HG02759 (cell line): Measurements from ENCODE around the gene FOXS1.

Experiments
- ATAC-seq: cut with Tn5 transposase; IDR thresholded peaks from one replicate; pipeline ENCODE4 v1.9.1; 2021; ENCODE audit warnings: mild to moderate bottlenecking, moderate library complexity; ENCODE audit not compliant: unreplicated experiment

FOXS1 gene

DNA sequence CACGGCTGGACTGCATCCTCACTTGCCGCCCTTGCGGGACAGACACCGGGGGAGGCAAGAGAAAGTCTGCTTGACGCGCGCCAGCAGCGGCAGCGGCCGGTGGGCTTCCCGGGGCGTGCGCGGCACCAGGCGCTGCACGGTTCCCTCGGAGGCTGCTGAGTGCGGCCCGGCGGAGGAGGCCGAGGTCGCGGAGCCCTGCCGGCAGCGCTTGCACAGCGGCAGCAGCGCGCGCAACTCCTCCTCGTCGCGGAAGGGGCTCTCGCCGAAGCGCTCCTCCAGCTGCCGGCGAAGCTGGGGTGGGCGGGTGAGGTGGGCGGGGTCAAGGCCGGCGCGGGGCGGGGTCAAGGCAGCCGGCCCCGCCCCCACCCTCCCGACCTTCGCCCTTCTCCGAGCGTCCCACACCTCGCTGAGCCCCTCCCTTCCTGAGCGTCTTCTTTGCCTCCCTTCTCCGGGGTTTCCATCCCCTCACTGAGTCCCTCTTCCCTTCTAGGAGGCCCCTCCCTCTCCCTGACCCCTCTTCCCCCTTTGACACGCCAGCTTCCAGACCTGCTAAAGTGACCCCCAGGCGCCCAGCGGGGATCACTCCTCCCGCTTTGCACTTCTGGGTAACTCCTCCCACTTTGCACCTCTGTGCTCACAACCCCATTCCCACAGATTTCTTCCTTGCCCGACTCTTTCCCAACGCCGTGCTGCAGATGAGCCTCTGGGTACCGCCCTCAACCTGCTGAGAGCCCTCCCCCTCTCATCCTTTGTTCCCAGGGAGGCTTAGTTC, 16.2 kb upstream of the FOXS1 start:
- ATAC-seq = peak; percentile 74

DNA sequence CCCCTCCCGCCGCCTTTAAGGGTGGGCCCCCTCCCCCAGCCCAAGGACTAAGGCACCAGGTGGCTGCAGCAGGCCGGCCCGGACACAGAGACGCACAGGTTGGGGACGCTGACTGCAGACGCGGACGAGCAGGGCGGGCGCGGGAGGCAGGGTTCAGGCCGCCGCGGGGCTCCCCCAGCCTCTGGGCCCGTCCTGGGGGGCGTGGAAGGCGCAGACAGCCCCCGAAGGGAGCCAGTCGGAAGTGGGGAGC, 15.7 kb upstream of the FOXS1 start:
- peak; percentile 48 for ATAC-seq

DNA sequence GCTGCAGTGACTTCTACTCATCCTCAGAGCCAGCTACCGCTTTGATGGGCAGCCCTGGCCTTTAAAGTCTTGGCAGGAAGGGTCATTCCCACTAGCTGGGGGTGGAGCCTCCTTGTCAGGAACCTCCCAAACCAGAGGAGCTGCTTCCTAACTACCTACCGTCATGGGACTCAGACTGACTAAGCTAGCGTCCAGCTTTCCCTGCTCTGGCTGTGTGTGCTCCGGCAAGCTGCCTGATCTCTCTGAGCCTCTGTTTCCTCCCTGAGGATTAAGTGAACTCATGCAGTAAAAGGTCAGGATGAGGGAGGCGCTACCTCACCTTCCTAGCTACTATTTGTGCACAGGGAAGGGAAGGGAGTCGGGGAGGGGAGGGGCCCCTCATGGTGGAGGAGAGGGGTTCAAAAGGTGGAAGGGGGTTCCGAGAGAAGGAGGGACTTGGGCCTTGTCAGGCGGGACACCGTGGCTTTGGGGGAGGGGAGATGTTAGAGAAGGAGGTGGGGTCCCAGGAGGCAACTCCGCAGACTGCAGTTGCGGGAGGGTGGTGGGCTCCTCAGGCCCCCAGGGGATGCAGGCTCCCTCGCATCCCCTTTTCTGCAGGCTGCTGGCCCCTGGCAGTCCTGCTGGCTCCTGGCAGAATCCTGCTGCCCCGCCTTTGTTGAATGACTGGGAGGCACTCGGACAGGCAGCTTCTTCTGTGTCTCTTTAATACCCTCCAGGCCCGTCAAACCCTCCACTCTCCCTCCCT, 15.2 kb upstream of the FOXS1 start:
- no peak for ATAC-seq

DNA sequence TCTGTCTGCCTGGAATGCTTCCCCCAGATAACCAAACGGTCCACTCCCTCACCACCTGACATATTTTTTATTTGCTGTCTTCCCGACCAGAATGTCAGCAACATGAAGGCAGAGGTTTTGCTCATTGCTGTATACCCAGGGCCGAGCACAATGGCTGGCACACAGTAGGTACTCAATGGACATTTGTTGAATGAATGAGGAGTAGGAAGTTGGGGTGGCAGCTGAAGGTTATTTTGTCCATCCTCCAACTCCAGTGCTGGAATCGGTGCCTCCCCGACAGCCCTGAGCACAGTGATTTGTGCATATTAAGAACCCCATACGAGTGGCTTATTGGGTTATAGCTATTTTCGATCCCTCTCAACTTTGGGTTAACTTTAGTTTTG, 14.6 kb upstream of the FOXS1 start:
- no peak for ATAC-seq

DNA sequence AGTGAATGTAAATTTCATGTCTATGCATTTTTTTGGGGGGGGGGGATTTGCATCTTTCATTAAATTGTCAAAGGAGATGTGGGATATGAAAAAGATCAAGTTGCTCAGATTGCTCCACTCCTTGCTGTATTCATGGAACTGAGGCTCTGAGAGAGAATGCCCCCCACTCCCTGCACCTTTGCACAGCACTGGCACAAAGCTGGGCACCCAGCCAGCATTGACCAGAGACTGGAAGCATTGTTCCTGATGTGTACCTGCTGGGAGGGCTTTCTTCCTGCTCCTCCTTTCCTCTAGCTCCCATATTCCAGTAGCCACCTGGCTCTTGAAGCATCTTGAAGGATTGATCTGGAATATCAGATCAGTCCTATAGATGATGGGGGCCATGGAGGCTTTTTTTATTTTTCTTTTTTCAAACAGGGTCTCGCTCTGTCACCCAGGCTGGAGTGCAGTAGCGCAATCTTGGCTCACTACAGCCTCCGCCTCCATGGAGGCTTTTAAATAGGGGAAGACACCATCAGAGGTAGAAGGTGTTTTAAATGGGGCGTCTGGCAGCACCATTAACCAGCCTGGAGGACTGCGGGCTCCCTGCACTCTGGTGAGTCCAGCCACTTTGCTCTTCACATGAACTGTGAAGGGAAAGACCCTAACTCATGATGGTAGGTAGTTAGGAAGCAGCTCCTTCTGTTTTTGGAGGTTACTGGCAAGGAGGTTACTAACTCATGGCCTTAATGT, 14.0 kb upstream of the FOXS1 start:
- ATAC-seq = no peak

DNA sequence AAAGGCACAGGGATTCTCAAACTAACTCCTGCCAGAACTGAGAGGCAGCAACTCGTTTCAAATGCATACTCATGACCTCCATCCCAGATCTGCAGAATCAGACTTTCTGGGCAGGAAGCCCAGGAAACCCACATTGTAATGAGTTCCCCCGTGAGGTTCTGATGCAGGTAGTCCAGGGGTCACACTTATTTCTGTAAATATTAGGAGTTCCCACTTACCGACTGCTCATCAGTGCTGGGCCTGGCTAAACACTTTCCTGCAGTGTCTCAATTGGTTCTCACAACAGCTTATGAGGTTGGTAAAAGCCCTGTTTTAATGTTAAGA, 13.3 kb upstream of the FOXS1 start:
- ATAC-seq = no peak

DNA sequence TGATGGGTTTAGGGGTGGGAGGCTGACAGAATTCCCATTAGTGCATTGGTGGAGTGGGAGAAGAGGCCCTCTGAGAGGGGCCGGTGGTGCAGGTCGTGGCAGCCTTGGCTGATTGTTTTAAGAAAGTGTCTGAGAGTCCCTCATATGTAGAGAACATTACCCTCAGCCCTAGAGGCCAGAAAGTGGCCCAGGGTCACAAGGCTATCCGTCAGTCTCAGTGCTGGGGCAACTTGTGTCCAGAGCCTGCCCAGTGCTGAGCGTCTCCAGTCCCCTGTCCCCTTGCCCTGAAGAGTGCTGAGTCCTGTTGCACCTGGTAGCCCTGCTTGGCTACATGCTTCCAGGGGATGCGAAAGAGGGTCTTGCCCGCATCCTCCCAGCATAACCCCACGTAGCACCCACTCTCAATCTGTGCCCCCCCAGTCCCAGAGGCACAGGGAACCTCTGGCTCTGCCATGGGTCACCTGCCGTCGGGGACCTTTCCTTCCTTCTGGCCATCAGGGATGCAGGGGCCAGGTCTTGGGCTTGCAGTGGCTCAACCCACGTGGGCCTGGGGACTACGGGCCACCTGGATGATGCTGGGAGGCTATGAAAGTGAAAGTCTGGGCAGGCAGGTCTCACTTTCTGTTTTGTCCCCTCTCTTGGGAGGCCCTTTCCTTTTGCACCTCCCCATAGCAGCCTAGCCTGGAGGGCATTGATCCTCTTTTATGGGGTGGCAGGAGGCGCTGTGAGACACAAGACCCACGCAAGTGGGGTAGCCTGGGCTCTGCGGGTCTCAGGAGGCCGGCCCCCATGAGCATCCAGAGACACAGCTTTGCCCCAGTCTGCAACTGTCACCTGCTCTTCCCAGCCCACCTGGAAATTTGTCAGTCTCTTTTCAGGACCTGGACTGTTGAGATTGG, 12.7 kb upstream of the FOXS1 start:
- peak; percentile 57 for ATAC-seq

DNA sequence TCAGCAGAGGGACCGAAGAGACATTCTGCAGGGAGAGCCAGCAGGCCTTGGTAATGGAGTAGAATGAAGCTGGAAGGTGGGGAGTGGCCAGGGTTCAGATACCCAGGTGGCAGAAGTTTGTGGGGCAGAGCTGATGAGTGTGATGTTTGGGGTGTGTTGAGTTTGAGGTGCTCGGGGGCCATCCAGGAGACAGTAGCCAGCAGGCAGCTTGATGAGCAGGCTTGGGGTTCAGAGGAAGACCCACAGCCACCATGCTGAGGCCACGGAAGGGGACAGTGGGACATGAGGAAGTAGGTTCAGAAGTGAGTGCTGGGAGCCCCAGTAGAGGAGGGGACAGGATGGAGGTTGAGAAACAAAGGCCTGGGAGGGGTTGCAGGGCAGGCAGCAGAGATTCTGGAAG, 11.1 kb upstream of the FOXS1 start:
- no peak for ATAC-seq

DNA sequence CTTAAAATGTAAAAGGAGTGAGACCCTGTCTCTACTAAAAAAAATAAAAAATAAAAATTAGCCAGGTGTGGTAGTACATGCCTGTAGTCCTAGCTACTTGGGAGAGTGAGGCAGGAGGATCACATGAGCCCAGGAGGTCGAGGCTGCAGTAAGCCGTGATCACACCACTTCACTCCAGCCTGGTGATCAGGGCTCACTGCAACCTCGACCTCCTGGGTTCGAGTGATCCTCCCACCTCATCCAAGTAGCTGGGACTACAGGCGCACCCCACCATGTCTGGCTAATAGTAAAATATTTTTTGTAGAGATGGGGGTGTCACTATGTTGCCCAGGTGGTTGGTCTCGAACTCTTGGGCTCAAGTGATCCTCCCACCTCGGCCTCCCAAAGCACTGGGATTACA, 8.1 kb upstream of the FOXS1 start:
- no peak for ATAC-seq

DNA sequence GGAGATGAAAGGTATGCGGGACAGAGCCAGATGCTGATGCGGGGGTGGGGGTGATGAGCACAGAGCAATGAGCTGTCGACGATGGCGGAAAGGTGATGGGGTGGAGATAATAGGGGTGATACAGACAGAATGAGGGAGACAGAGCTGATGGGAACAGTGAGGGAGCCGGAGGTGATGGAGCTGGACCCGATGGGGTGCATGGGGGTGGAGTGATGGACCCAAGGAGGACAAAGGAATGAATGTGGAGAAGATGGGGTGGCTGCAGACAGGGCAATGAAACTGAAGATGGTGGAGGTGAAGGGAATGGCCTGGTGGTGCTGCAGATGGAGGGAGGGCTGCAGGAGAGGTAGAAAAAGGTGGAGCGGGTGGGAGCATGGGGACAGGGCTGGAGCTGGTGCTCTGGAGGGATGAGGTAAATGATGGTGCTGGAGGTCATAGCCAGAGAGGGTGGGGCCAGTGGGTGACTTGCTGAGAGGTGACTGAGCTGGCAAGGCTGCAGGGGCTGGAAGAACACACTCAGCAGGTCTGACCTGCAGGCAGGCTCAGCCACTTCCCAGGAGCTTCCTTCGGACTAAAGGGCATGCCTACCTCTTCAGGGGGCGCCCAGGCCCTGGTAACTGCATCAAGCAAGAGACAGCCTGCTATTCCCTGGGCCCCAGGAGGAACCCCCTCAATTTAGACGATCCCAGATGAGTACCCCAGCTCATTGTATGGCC, 6.0 kb upstream of the FOXS1 start:
- ATAC-seq = no peak

DNA sequence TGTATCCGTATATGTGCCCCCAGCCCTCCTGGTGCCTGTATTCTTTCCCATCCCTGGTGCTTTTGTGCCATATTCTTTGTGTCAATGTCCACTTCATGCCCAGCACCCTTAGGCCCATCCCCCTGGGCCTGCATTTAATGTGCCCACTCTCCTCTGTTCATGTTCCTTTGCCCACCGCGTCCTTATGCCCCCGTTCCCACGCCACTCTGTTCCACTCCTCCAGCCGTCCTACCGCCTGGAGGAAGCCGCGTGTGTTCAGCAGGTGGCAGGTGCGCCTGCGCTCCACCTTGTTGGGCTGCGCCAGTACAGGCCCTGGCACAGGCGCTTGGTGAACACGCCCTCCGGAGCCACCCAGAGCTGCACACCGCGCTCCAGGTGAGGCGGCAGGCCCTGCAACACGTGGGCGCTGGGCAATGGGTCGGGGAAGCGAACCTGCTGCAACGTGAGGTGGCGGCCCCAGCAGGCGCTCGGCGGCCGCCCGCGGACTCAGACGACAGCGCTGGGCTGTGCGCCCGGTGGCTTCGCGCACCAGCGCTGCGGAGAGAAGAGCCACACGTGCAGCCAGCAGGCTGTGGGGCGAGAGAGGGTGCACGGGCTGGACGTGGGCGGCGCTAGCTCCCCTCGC, 4.0 kb upstream of the FOXS1 start:
- no peak for ATAC-seq

DNA sequence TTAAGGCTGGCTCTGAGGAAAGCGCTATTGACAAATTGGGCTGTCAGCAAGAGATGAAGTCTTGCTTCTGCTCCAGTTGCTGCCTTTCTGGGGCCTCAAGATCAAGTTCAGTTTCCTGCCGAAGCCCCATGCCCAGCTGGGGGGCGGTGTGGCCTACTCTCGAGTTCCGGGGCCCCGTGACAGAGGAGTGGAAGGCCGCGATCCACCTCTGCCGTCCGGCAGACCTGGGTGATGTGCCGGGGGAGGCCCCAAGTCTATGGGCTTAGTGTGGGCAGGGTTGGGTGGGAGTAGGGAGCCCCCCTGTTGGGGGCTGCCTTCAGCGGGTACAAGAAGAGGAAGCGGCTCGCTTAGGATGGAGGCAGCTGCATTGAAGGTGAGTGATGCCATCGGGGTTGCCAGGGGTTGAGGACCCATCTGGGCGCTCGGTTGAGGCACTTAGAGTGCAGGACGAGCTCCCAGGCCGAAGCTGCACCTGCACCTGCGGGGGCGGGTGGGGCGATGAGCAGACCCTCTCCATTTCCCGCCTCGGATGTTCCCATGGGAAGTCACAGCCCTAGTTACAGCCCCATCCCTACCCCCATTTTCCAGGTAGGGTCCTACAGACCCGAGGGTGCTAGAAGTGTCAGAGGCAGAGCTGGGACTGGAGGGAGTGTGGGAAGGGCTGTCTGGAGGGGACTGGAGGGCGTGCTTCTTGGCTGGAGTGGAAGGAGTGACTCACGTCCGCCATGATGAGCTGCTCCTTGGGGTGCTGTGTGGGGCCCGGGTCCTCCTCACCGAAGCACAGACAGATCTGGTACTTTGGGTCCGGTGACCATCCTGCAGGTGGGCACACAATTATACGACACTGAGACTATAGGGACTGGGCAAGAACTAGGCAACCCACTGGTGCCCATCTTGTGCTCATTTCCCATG, 2.9 kb upstream of the FOXS1 start:
- no peak for ATAC-seq

DNA sequence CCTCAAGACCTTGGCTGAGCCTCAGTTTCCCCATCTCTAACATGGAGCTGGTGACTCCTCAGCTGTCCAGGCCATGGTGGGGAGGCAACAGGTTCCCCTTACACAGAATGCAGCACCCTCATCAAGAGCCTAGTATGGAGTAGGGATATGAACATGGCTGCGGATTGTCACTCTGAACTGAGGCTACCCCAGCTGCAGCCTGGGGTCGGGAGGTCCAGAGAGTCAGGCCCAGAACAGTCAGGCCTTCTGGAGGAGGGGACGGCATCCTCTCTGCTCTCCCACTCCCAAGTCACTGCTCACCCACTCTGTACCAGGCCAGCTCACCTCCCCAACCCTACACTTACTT, 1.4 kb upstream of the FOXS1 start:
- ATAC-seq = no peak

DNA sequence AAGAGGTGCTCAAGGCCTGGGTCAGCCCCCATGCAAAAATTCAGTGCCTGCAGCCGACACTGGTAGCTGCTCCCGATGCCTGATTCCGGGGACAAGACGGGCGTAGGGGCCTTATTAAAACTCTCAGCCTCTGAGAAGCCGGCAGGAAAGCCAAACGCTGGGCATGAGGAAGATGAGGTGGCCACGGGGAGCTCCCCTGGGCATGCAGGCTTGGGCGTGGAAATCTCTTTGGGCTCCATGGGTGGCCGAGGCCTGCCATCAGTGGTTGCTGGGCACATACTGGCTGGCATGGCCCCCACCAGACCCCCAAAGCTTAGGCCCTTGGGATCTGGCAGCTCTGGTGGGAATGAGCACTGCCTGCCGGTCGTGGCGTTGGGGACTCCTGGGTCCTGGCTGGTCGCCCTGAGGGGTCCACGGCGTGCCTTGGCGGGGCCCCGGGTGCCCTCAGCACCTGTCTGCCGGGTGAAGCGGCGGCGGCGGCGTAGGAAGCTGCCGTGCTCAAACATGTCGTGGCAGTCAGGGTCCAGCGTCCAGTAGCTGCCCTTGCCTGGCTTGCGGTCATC, 586 bp downstream of the FOXS1 start:
- no peak for ATAC-seq

DNA sequence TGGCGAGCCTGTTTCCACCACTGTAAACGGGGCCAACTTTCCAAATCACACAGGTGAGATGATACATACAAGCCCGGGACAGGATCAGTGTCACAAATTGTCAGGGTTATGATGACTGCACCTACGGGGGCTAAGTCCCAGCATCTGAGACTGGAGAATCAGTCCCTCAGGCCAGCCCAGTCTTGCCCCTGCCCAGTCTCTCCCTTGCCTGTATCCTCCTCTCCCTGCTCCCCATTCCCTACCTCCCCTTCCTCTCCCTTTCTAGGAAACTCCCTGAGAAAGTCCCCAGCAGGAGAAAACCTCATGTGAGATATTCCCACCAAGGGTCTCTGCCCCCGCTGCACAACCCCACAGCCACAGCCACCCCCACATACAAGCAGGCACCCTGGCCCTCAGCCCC, 1.5 kb downstream of the FOXS1 start:
- no peak for ATAC-seq

DNA sequence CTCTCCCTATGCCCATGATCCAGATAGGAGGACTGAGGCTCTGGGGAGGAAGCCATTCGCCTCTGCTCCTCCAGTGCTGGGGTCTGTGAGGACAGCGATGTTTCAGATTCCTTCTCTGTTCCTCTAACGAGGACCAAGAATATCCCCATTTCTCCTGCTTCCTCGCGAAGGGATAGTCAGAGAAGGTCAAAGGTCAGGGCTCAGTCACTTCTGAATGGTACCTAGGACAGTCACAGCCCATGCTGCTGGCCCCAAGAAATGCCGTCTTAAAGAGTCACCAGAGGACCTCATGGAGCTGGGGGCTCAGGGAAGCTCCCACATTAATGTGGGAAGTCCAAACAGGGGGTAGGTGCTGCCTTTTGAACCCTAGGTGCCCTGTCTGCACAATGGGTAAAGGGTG, 2.1 kb downstream of the FOXS1 start:
- ATAC-seq = no peak

DNA sequence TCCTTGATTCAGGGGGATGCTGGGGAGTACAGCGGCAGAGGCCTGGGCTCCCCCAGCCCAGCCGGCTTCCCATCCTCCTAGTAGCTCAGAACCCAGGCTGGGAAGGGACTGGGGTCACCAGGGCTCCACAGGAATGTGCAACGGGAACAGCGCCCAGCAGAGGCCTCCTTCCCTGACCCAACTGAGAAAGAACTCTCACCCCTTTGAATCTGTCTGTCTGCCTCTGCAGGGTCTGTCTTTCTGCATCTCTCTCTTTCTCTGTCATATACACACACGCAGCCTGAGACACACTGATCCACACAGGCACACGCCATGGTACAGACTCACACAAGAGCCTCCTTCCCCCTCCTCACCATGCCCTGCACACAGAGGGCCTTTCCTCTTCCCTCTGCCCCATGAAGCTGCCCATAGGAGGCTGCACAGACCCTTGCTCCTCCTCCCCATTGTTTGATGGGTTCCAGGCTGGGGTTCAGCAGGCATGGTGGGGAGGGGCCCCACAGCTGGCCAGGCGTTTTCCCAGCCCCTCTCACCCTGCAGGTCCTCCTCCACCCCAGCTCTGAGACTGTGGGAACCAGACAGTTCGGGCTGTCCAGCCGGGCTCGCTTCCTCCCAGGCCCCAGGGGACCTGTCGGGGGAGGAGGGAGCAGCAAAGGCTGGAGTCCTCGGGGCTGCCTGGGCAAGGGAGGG, 2.8 kb downstream of the FOXS1 start:
- ATAC-seq = no peak

DNA sequence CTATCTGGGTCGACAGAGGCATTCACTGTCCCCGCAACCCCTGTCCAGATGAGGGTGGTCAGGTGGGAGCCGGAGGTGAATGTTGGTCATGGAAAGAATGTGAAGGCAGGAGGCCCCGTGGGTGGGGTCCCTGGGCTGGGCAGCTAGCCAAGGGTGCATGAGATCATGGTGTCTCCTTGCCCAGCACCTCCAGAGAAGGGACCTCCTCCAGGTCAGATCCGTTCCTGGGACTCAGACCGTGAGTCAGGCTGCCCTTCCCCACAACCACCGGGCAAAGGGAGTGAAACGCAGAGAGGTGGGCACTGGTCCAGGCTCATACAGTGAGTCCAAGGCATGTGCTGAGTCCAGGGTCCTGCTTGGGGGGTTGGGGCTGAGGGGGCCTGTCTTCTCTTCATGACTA, 3.5 kb downstream of the FOXS1 start:
- ATAC-seq = no peak
